MV-4-11 (cell line): ENCODE results near the gene SLC49A3.
"Not testable (repeated sequence)": the region's sequence is repeated elsewhere in the genome, so short reads cannot be mapped to it uniquely, and the experiment has no call there.

Source experiments
- DNase-seq: peaks from one replicate; lab custom pipeline; 2025; lab: John Stamatoyannopoulos, UW

Gene SLC49A3

DNA sequence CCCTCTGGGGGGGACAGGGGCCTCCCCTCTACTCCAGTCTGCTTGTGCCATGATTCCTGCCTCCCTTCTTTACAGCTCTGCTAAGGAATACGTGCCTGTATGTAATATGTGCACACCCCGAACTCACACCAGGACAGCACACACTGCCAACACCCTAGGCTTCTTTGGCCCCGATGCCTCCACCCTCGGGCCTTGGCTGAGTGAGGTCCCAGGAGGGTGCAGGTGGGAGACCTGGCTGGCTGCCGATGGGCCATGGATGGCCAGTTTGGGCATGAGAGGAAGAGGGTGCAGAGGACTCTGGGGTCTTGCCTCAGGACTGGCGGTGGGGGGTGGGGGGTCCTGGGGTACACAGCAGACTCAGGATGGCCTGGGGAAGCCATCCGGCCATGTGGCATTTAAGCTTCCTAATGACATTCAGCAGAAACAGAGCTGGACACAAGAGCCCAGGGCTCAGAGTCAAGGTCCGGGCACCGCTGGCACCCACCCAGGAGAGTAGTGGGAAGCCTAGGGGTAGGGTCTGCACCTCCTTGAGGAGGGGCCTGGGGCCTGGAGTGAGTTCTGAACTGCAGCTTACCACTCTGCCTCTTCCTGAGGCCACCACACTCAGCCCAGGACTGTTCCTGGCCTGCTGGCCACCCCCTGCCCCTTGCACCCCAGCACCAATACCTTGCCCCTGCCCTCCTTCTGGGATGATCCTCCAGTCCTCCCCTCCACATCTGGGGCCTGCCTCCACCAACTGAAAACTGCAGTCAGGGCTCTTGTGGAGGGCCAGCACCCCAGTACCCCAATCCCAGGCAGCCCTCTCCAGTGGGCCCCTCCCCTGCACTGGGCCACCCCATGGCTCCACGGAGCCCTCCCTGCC lies 14.6 kb upstream of the SLC49A3 start:
- no peak for DNase-seq

DNA sequence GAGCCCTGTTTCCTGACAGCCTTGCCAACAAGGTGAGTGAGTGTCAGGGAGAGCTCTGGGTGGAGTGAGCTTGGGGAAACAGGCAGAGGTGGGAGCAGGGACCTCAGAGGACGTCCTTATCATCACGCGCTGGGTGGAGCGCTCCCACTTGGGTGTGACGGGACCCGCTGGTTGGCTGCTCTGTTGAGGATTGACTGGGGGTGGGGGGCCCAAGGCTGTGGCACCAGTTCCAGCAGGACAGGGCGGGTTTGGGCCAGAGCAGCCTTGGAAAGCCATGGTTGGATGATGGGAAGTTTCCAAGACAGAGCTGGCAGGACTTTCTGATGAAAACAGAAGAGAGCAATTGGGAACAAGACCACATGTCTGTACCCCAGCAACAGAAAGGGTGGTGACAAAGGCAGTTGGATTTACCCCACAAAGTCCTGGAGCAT lies 13.7 kb upstream of the SLC49A3 start:
- DNase-seq = no peak

- DNase-seq = no peak
Observed at GRCh38 chr4:700587-701264, 11.8 kb upstream of the SLC49A3 start.

DNA sequence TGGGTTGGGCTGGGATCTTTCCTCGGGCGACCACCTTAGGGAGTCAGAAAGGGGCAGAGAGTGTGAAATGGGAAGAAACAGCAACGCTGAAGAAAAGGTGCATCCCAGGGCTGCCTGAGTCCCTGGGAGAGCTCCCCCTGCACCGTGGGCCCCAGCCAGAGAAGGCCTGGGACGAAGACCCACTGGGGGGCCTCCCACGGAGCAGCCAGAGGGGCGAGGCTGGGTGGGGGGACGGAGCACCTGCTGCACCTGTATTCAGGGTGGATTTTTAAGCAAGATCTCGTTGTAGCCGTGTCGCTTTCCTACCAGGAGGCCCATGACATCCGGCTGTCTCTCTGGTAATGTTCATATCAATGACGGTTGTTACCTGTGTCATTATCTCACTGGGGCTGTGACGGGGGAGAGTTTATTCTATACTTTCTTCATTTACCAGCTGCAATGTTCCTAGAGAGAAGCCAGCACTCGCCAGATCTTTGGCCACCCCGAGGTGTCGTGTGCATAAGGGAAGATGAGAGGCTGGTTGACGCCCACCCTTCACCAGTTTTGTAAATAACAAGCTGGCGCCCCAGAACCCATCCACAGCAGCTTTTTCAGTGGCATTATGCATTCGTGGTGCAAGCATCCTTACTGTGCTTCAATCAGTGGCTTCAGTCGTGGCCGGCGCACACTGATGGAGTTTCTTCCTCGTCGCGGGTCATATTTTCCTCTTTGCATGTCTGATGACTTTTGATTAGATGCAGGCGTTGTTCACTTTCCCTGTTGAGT lies 11.0 kb upstream of the SLC49A3 start:
- DNase-seq = no peak

DNA sequence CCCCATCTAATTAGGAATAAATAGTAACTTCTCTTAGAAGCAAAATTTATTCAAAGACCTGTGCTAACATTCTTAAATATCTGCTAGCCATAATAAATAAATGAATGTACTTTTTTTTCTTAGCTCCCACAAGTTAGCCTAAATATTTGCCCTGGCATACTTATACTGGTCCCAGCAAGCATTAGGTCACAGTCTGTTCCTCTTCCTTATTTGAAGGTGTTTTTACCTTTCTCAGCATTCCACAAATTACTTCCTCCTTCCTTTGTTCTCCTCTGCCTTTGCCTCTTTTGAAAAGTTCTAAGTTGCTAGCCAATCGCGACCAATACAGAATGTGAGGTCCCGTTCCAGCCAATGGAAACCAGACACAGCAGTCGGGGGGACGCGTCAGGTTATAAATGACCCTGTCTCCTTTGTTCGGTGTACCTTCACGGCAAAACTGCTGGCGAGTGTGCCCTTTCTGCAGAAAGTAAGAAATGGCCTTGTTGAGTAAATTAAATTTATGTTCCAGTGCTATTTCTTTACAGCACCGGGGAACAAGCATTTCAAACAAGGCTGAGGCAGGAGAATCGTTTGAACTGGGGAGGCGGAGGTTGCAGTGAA lies 5.5 kb upstream of the SLC49A3 start:
- DNase-seq = not testable (repeated sequence)

GRCh38 chr4:692771-693554 lies 4.0 kb upstream of the SLC49A3 start:
- no peak for DNase-seq

DNA sequence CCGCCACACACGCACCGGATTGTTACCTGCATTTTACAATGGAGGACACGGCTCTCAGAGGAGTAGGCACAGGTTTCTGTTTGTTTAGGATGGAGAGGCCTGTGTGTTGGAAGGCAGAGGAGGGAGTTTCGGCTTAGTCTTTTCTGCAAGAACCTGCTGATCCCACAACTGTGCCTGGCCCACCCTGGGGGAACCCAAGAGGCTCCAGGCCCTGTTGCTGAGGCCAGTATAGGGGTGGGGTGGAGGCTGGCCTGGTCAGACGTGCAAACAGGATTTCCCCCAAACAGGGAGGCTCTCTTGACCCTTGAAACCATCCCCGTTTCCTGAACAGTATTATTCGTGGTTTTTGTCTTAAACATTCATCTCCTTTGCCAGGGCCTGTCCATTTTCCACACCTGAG lies 772 bp upstream of the SLC49A3 start:
- no peak for DNase-seq

DNA sequence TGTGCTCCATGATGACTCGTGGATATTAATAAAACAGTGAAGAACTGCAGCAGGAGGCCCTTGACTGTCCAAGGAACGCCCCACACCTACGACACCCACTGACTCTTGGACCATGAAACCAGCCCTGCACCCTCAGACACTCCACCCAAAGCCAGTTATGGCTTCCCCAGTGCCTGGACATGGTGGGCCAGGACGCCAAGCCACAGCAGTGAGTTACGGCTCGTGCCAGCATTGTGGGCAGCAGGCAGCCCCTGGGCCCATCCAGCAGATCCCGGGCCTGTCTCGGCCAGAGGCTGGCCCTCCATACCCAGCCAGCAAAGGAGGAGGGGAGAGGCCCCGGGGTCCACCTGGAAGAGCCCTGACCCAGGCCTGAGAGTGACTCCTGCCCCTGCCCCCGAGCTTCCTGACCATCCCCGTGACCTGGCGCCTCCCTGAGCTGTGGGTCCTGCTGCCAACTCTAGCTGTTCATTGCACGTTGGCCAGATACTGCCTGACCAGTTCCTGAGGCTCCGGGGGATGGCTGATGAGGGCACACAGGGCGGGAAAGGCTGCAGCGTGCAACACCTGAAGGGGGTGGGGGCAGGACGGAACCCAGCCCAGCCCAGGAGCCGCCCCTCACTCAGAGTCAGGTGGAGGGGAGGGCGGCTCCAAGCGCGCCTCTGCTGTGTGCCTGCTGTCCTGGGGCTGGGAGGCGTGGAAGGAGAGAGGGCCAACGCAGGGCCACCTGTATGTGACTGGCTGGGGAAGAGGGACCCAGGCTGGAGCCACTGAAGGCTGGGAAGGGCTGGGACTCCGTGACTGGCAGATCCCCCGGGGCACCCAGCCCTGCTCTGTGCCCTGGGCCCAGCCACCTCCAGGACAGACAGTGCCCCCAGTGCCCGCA lies 739 bp downstream of the SLC49A3 start:
- no peak for DNase-seq

DNA sequence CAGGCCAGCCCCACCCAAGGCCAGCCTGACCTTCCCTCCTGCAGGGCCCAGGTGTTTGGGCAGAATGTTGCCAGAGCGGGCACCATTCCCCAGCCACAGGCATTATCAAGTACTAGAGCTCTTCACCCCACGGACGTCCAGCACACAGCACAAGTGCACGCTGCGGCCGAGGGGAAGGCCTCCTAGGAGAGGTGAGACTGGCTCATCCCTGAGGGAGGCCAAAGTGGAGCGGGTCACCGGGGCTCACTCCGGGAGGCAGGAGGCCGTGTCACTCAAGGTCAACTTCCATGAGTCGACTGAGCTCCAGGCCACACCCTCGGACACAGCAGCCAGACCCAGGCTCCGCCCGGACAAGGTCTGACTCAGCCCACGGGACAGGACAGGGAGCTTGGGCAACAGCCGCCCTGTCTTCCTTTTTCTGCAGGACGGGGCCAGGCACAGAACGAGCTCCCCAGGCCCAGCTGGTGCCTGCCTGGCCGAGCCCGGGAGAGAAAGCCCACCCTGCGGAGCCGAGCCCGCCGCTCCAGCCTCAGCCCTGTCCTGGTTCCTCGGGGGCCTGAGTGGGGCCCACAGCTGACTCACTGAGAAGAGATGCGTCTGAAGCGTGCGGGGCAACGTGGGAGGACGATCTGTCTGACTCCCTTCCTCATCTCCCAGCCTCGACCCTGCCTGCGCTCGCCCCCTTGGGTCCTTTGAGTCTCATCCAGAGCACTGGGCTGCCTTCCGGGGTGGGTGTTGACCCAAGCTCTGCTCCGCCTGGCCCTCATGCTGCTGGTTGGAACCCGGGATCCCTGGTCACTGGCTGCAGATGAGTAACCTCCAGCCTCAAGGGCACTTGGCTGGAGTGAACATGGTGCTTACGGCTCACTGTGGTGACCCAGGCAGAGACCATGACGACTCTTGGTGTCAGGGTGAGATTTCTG lies 1.6 kb downstream of the SLC49A3 start:
- DNase-seq = peak; percentile 87

DNA sequence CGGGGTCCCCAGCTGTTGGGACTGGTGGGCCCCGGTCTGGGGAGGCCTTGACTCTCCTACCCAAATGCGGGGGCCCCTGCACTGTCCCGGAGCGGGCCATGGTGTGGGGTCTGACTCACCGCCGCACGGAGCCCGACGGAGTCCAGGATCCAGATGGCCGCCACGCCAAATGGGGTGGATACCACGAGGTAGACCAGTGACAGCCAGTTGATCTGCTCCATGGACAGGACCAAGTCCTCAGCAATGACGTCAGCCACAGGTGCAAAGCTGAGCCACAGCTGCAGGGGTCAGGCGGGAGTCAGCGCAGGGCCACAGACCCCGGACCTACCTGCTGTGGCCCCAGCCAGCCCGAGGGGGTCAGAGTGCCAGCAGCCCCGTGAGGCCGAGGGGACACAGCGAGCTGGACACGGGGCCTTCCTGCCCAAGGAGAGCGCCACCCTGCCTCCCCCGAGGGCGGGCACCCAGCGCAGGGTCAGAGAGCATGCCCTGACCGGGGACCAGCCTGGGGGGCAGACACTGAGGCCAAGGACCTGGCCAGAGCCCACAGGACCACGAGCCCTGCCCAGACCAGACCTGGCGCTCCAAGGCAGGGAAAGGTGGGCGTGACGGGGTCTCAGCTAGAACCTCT lies 2.4 kb downstream of the SLC49A3 start:
- no peak for DNase-seq

DNA sequence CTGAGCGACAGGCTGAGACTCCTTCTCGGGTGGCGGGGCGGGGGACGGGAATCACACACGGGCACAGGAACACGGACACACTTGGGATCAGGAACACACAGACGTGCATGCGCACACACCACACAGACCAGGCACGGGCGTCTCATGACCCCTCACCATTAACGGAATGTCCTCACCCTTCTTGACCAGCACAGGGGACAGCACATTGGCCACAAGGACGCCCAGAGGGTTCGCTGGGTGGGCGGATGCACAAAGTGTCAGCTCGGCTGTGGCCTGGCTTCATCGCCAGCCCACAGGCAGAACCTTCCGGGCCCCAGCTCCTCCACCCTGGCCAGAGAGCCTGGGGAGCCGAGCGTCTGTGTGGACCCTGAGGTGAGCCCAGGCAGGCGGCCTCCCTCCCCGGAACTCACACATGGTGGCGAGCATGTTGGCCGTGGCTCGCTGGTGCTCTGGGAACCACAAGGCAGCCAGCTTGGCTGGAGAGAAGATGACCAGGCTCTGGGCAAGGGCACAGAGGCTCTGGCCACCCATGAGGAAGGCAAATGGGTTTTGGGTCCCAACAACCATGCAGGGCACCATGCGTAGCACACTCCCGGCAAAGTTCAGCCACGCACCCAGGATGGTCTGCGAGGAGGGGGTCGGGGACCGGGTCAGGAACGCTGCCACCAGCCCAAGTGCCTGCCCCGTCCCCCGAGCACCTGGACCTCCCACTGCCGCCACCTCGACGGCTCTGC lies 3.1 kb downstream of the SLC49A3 start:
- DNase-seq = no peak

DNA sequence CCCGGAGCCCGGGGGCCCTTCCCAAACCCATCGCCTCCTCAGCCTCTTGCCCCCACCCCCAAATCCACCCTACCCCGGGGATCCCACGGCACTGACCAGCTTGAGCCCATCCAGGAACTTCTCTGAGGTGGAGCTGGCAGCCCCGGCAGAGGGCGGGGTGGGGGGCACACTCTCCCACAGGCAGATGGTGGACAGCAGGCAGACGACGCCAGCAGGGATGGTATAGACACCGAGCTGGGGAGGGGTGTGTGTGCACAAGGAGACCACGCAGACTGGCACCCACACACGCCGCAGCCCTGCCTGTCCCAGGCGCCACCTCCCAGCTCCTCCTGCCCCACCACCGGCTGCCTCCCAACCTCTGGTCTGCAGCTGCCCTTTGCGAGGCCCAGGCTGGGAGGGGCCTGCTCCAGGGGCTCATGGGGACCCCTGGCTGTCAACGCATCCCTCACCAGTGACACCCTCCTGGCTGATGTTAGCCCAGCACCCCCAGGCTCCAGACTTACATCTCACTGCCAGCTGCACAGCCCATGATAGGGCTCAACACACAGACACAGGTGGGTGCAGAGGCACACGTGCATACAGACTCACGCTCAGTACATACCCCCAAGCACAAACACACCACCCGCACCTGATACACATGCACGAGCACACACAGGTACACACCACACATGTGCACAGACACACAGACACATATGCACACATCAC lies 4.2 kb downstream of the SLC49A3 start:
- DNase-seq = no peak

GRCh38 chr4:683982-684622 lies 4.8 kb downstream of the SLC49A3 start:
- DNase-seq = no peak

GRCh38 chr4:683247-683897 lies 5.6 kb downstream of the SLC49A3 start:
- no peak for DNase-seq

DNA sequence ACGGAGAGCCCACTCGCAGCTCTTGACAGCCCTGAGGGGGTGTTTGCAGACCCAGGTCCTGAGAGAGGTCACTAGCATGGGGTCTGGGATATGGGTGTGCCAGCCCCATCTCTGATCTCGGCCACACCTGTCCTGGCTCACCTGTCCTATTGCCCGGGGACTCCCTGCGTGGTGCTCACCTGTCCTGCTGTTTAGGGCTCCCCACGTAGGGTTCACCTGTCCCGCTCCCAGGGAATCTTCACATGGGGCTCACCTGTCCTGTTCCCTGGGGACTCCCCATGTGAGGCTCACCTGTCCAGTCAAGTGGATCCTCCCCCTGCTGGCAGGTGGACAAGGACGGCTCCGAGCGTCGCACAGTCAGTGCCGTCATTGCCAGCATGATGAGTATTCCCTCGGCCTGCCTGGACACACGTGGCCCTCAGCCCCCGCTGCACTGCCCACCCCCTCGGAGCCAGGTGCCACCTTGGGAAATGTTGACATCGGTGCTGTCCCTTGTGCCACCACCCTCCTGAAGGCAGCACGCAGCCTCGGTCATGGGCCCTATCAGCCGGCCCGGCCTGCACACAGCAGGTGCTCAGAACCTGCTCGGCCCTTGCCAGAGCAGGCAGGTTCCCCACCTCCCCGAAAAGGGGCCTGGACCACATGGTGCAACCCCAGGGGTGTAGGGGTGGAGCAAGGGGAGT lies 6.3 kb downstream of the SLC49A3 start:
- no peak for DNase-seq
